ENCODE results near the gene PDCD1. TPM values are rescaled to one million over a fixed set of nuclear protein-coding genes. Genes with fewer than 3 reads are reported as not detected.

Gene PDCD1
- total RNA-seq, 2 experiments from 2014 or later = 2.2 to 4.1 TPM

- H3K4me3 Mint-ChIP-seq = no peak overlapping the region
Observed at GRCh38 chr2:241861264-241861663, 2.6 kb upstream of the PDCD1 start.

GRCh38 chr2:241860184-241861078 is 1.7 kb upstream of the PDCD1 start:
- Mint-ChIP-seq H3K27me3 (peaks cover 22% of the 10 kb centered on the region), H3K27ac (no peak overlapping the region), H3K36me3 (peaks cover 10% of the 10 kb centered on the region), H3K4me1 (peaks cover 45% of the 10 kb centered on the region), H3K4me3 (no peak overlapping the region), H3K9me3 (ENCODE audit: low read depth) (peaks cover 13% of the 10 kb centered on the region)
- CTCF ChIA-PET = interaction anchor here (0.7 to 2.3 kb wide), 6 partner anchors 8 to 173 kb away, joined by 4 to 12 read pairs (median 6); partner anchors contain the start of genes DTYMK and ING5
- ATAC-seq (peak; percentile 18), DNase-seq (no peak)

More at GRCh38 chr2:241861264-241861663, 2.6 kb upstream of the PDCD1 start:
- H3K27ac Mint-ChIP-seq = no peak overlapping the region
- peaks cover 27% of the 10 kb centered on the region for H3K27me3 Mint-ChIP-seq
- H3K4me1 Mint-ChIP-seq = peaks cover 50% of the 10 kb centered on the region
- no peak for ATAC-seq
- CTCF ChIA-PET = no interaction called here
- no peak for DNase-seq
- peaks cover 13% of the 10 kb centered on the region for H3K9me3 Mint-ChIP-seq (ENCODE audit: low read depth)
- H3K36me3 Mint-ChIP-seq = peaks cover 10% of the 10 kb centered on the region

GRCh38 chr2:241859436-241860183 is 916 bp upstream of the PDCD1 start:
- Mint-ChIP-seq H3K36me3 (peaks cover 8% of the 10 kb centered on the region), H3K27me3 (peaks cover 14% of the 10 kb centered on the region), H3K9me3 (ENCODE audit: low read depth) (peaks cover 6% of the 10 kb centered on the region), H3K4me3 (peak overlapping the region; percentile 52), H3K4me1 (peaks cover 36% of the 10 kb centered on the region), H3K27ac (peak overlapping the region; percentile 71)
- DNase-seq = peak; percentile 65
- CTCF ChIA-PET = interaction anchor here (1.3 to 2.3 kb wide), 5 partner anchors 9 to 172 kb away, joined by 4 to 12 read pairs (median 6); partner anchors contain the start of gene DTYMK
- peak; percentile 46 for ATAC-seq

GRCh38 chr2:241859017-241859435 is 332 bp upstream of the PDCD1 start:
- ATAC-seq = peak; percentile 14
- peak overlapping the region; percentile 52 for H3K4me3 Mint-ChIP-seq
- peaks cover under 1% of the 10 kb centered on the region for H3K9me3 Mint-ChIP-seq (ENCODE audit: low read depth)
- peaks cover 31% of the 10 kb centered on the region for H3K4me1 Mint-ChIP-seq
- H3K27me3 Mint-ChIP-seq = peaks cover 8% of the 10 kb centered on the region
- CTCF ChIA-PET = interaction anchor here (1.3 to 2.3 kb wide), 5 partner anchors 10 to 172 kb away, joined by 4 to 12 read pairs (median 6); partner anchors contain the start of gene DTYMK
- H3K27ac Mint-ChIP-seq = no peak overlapping the region
- no peak for DNase-seq
- peaks cover 2% of the 10 kb centered on the region for H3K36me3 Mint-ChIP-seq

- peaks cover 20% of the 10 kb centered on the region for H3K4me1 Mint-ChIP-seq
- no peak for ATAC-seq
- peak overlapping the region; percentile 44 for H3K4me3 Mint-ChIP-seq
- DNase-seq = no peak
- no peaks in the 10 kb centered on the region for H3K27me3 Mint-ChIP-seq
- H3K36me3 Mint-ChIP-seq = peaks cover 1% of the 10 kb centered on the region
- CTCF ChIA-PET = no interaction called here
- no peaks in the 10 kb centered on the region for H3K9me3 Mint-ChIP-seq (ENCODE audit: low read depth)
- H3K27ac Mint-ChIP-seq = no peak overlapping the region
Observed at GRCh38 chr2:241857572-241858121, 1.0 kb downstream of the PDCD1 start.

GRCh38 chr2:241857041-241857541 is 1.6 kb downstream of the PDCD1 start:
- CTCF ChIA-PET = no interaction called here
- ATAC-seq = no peak
- H3K27ac Mint-ChIP-seq = no peak overlapping the region
- H3K36me3 Mint-ChIP-seq = peaks cover 1% of the 10 kb centered on the region
- no peaks in the 10 kb centered on the region for H3K9me3 Mint-ChIP-seq (ENCODE audit: low read depth)
- H3K4me3 Mint-ChIP-seq = no peak overlapping the region
- no peaks in the 10 kb centered on the region for H3K27me3 Mint-ChIP-seq
- H3K4me1 Mint-ChIP-seq = peaks cover 20% of the 10 kb centered on the region
- DNase-seq = no peak

- no peak for ATAC-seq
- DNase-seq = no peak
- no peaks in the 10 kb centered on the region for H3K9me3 Mint-ChIP-seq (ENCODE audit: low read depth)
- CTCF ChIA-PET = interaction anchor here (1.0 kb wide), 1 partner anchor 11 kb away, joined by 3 read pairs; no protein-coding TSS in a partner anchor
- no peak overlapping the region for H3K27ac Mint-ChIP-seq
- no peaks in the 10 kb centered on the region for H3K27me3 Mint-ChIP-seq
- H3K36me3 Mint-ChIP-seq = no peaks in the 10 kb centered on the region
- H3K4me1 Mint-ChIP-seq = peaks cover 12% of the 10 kb centered on the region
- no peak overlapping the region for H3K4me3 Mint-ChIP-seq
Observed at GRCh38 chr2:241855888-241856422, 2.7 kb downstream of the PDCD1 start.

- Mint-ChIP-seq H3K9me3 (ENCODE audit: low read depth) (no peaks in the 10 kb centered on the region), H3K27ac (no peak overlapping the region), H3K36me3 (no peaks in the 10 kb centered on the region), H3K4me3 (no peak overlapping the region), H3K4me1 (peaks cover 12% of the 10 kb centered on the region), H3K27me3 (no peaks in the 10 kb centered on the region)
- no peak for ATAC-seq
- DNase-seq = no peak
- CTCF ChIA-PET = interaction anchor here (0.6 to 1.0 kb wide), 2 partner anchors 11 to 119 kb away, joined by 3 read pairs; no protein-coding TSS in a partner anchor
Observed at GRCh38 chr2:241855245-241855887, 3.3 kb downstream of the PDCD1 start.

- DNase-seq (no peak), ATAC-seq (no peak)
- Mint-ChIP-seq H3K36me3 (no peaks in the 10 kb centered on the region), H3K4me3 (no peak overlapping the region), H3K9me3 (ENCODE audit: low read depth) (no peaks in the 10 kb centered on the region), H3K27ac (no peak overlapping the region), H3K27me3 (no peaks in the 10 kb centered on the region), H3K4me1 (peaks cover 5% of the 10 kb centered on the region)
- CTCF ChIA-PET = interaction anchor here (0.6 kb wide), 1 partner anchor 119 kb away, joined by 3 read pairs; no protein-coding TSS in a partner anchor
Observed at GRCh38 chr2:241854342-241855244, 4.1 kb downstream of the PDCD1 start.

GRCh38 chr2:241853651-241854341 is 4.9 kb downstream of the PDCD1 start:
- H3K27me3 Mint-ChIP-seq = no peaks in the 10 kb centered on the region
- CTCF ChIA-PET = no interaction called here
- no peaks in the 10 kb centered on the region for H3K9me3 Mint-ChIP-seq (ENCODE audit: low read depth)
- H3K4me1 Mint-ChIP-seq = peaks cover 2% of the 10 kb centered on the region
- DNase-seq (no peak), ATAC-seq (no peak)
- no peak overlapping the region for H3K27ac Mint-ChIP-seq
- no peak overlapping the region for H3K4me3 Mint-ChIP-seq
- H3K36me3 Mint-ChIP-seq = no peaks in the 10 kb centered on the region

- H3K36me3 Mint-ChIP-seq = no peaks in the 10 kb centered on the region
- H3K4me3 Mint-ChIP-seq = no peak overlapping the region
- no peaks in the 10 kb centered on the region for H3K27me3 Mint-ChIP-seq
- H3K27ac Mint-ChIP-seq = no peak overlapping the region
- CTCF ChIA-PET = no interaction called here
- H3K4me1 Mint-ChIP-seq = no peaks in the 10 kb centered on the region
- ATAC-seq (no peak), DNase-seq (peak; percentile 16)
- H3K9me3 Mint-ChIP-seq (ENCODE audit: low read depth) = no peaks in the 10 kb centered on the region
Observed at GRCh38 chr2:241852981-241853631, 5.6 kb downstream of the PDCD1 start.

All from activated CD8-positive, alpha-beta memory T cell treated with anti-CD3 and anti-CD28 coated beads, Interleukin-2, amount 10 ng/mL, durations not matched to agents 7 days and 5 days (primary cell).